Activated gamma-delta T cell treated with Interleukin-2 at 50 U/mL for 16 hours (primary cell): ENCODE measurements around the gene NUDT4.

Source experiments
- DNase-seq: peaks from one replicate; pipeline ENCODE4 v3.0.0-alpha.2; 2020

Gene NUDT4

DNA sequence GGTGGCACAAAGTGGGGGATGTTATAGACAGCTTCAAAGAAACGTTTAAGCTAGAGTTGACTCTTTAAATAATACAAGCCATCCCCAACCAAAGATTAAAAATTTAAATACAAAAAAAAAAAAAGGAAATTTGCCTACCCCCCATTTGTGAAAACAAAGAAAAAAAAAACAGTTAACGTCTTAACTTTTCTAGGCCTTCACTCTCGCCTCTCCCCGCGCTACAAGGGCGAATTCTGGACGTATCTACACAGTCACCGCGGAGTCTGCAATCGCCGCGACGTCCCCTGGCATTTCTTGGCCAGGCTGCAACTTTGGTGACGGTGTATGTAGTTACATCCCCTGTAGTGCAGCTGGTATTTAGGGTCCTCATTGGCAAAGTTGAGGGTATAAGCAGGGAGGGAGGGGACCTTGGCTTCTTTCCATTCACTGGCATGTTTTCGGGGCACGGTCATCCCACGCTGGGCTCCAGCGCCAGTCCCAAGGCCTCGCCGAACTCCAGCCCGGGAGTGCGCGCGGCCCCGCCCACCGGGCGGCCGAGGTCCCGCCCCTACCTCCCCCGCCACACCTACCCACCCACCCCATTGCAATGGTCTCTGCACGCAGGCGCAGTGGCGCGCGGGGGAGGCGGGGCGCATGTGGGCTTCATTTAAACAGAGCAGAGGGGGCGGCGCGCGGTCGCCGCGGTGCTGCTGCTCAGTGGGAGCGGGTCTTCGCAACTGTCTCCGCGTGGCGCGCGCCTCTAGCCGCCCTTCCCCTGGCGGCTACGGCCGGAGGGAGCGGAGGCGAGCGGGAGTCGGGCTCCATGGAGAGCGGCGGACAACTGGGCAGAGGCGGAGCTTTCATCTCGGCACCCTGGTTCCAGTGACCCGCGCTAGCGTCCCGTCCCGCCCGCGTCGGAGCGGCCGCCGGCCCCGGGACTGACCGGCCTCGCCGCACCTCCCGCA lies at the start of gene NUDT4:
Gene NUDT4 (plus strand): TSS at position 674 of the 944 bp plus-strand sequence. CDS start 398 bp downstream, outside the sequence.
- peak; percentile 98 for DNase-seq

DNA sequence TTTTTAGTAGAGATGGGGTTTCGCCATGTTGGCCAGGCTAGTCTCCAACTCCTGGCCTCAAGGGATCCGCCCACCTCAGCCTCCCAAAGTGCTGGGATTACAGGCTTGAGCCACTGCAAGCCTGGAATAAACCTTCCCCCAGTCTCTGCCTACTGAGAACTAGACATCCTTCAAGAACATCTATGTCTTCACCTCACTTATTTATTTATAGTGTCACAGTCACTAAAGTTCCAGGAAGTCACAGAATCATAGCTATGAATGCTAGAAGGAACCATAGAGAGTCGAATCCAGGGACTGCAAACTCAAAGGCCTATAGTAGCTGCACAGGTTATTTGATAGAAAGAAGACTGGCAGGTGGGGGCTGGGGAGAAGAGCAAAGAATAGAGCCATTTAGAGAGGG lies 44.7 kb upstream of the NUDT4 start:
- DNase-seq = no peak

DNA sequence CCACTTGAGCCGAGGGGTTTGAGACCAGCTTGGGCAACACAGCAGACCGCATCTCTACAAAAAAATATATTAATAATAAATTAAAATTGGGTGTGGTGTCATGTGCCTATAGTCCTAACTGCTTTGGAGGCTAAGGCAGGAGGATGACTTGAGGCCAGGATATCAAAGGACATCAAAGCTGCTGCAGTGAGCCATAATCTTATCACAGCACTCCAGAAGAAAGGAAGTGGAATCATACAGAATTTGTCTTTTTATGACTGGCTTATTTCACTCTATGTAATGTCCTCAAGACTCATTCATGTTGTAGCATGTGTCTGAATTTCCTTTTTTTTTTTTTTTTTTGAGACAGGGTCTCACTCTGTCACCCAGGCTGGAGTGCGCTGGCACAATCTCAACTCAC lies 43.9 kb upstream of the NUDT4 start:
- no peak for DNase-seq

DNA sequence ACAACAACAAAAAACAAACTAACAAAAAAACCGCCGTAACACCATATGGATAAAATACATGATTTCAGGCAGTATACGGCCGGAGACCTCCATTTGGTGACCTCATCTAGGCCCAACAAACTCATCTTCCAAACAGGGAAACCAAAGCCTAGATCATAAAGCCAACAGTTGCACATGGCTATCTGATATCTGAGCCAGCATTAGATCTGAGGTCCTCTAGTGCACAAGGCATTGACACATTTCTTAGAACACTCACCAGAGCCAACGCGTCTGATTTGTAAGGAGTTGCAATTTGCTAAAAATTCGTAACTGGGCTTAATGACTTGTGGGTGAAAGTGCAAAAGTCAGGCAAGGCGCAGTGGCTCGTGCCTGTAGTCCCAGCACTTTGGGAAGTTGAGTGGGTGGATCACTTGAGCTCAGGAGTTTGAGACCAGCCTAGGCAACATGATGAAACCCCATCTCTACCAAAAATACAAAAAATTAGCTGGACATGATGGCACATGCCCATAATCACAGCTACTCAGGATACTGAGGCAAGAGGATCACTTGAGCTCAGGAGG lies 42.0 kb upstream of the NUDT4 start:
- DNase-seq = no peak

DNA sequence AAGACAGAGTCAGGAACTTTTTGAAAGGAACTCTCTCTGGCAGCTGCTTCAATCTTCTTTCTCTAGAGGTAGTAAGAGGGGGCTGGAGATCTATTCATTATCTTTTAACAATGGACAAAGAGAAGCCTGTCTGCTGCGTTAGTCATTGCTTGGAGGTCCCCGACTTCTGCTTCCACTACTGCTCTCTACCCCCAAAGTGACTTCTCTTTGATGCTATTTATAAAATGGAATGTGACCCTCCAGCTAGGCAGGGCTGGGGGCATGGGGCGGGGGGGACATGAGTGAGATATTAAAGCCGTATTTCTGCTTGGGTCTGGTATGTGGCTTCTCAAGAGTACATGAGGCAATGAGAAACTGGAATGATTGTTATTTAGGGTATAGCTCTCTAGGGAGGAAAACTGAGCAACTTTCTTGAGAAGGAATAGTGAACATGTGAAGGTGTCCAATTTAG lies 41.4 kb upstream of the NUDT4 start:
- DNase-seq = no peak

DNA sequence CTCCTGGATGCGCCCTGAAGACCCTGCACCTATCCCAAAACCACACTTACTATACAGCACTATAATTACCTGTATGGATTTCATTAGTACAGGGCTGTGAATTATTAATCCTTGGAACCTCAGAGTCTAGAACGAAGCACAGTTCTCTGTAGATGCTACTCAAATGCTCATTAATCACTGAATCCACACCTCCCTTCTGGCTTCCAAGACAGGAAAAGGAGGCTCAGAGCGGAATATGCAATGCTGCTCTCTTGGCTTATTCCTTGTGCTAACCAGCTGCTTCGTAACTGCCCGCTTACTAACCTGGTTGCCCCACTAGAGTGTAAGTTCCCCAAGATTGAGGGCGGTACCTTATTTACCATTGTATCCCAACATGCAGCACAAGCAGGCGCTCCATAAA lies 39.1 kb upstream of the NUDT4 start:
- no peak for DNase-seq

DNA sequence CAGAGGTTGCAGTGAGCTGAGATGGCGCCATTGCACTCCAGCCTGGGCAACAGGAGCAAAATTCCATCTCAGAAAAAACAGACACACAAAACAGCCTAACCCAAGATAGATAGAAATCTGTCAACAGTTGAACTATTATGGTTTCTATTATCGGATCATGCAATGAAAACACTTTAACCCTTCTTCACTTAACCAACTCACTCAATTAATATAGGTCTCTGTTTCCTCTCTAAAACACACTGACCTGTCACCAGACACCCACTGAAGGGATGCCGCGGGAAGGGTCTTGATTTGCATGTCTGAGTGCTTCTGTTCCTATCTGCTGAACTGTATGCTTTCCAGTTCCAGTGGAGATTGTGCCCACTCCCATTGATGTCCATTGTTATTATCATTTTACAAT lies 38.0 kb upstream of the NUDT4 start:
- no peak for DNase-seq

DNA sequence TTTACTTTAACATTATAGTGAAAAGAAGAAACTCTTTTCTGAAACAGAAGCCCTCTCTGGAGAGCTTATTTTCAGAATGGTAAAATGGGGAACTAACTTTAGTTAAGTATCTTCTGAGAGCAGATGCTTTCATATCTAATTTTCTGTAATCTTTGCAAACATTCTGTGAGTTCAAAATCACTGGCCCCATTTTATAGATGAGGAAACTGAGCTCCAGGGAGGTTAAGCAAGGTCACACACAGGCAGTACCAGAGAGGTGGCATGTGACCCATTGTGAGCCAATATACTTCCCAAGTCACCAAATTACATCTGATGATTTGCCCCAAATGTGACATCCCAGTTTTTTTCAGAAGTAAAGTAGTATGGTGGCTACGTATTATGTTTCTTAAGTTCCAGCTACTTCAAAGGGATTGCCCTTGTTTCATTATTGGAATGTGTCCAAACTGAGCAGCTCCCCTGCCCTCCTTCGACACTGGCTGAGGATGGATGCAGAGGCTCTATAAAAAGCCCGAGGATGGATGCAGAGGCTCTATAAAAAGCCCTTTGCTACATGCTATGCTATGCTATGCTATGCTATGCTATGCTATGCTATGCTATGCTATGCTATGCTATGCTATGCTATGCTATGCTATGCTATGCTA lies 36.2 kb upstream of the NUDT4 start:
- DNase-seq = no peak

DNA sequence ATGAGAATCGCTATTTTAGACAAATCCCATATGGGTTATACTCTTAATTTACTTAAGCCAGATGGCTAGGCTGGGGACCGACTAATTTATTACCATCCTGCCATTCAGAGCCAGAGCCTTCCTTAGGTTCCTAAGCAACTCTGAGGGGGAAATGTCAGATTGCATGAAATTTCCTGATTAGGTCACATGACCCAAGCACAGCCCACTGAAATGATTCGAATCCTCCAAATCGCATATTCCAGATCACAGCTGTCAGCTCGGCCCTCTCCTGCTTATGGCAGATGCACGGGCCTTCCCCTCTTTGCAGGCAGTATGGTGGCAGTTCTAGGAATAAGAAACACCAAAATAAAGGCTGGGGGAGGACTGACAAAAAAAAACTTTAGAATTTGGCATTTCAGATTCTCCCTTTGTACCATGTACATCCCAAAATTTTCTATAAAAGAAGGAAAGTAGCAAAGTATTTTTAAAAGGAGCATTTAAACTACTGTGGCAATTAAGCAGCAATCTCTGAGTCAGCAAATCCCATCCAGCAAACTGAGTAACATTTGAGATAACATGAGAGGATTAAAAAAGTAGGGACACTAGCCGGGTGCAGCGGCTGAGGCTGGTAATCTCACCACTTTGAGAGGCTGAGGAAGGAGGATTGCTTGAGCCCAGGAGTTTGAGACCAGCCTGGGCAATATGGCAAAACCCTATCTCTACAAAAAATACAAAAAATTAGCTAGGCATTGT lies 30.5 kb upstream of the NUDT4 start:
- DNase-seq = no peak

DNA sequence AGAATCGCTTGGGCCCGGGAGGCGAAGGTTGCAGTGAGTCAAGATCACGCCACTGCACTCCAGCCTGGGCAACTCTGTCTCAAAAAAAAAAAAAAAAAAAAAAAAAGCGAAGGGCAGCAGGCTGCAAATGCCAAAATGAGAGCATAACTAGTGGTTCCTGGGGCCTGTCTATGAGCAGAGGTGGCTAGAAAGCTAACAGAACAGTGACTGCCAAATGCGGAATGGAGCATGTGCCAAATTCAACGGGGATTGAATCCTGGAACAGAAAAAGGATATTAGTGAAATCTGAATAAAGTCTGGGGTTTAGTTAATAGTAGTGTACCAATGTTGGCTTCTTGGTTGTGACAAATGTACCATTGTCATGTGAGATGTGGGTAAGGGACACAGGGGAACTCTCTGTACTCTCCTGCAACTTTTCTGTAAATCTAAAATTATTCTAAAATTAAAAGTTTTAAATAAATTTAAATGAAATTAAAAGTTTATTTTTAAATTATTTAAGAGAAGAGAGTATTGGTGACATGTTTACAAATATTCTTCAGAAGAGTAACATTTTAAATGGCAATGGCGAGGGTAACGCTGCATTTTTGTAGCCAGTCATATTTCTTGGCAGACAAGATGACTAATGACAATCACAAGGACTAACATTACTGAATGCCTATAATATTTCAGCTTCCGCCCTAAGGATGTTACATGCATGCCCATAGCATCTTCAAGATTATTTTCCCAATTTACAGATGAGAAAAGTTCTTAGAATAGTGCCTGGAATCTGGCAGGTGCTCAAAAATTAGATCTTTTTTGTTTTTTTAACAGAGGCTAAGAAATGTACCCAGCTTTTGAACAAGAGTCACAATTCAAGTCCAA lies 28.9 kb upstream of the NUDT4 start:
- no peak for DNase-seq

DNA sequence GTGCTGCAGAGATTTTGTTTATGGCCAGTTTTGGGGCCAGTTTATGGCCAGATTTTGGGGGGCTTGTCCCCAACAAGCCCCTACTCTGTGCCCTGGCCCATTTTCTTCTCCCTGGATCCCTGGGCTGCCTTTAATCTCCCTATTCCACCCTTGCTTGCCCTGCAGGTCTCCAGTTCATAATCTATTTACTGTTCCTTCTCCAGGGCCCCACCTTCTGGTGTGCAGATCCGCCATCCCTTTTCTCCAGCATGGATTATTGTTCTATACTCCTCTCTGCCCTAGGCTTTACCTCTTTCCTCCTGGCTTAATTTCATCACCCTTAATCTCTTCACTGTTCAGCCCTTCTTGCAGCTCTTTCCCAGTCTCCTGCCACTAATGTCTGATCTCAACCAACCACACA lies 26.0 kb upstream of the NUDT4 start:
- no peak for DNase-seq

DNA sequence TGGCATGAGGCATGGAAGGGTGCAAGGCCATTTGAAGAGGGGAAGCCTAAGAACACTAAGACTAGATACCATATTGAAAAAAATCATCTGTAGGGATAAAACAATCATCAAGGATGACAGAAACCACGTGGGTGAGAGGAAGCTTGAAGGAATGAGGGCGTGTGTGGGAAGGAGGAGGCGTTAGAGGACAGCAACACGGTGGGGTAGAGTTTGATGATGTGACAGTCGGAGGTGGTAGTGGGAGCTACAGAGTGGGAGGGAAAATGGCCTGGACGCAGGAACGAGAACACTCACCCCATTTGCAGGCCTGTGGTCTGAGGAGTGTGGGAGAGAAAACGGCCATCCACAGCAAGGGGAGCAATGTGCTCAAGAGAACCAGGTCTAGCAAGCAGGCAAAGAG lies 25.4 kb upstream of the NUDT4 start:
- no peak for DNase-seq

DNA sequence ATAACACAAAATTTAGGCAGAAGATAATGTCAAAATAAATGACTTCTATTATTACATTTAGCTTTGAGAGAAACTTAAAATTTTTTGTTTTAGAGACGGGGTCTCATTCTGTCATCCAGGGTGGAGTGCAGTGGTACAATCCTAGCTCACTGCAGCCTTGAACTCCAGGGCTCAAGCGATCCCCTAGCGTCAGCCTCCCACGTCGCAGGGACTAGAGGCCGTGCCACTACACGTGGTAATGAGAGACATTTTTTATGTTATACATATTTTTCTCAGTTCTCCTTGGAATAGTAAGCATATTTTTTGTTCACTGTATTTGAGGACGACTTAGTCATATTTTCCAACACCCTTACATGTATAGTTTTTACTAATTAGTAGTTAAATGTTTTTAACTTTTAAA lies 21.5 kb upstream of the NUDT4 start:
- no peak for DNase-seq

DNA sequence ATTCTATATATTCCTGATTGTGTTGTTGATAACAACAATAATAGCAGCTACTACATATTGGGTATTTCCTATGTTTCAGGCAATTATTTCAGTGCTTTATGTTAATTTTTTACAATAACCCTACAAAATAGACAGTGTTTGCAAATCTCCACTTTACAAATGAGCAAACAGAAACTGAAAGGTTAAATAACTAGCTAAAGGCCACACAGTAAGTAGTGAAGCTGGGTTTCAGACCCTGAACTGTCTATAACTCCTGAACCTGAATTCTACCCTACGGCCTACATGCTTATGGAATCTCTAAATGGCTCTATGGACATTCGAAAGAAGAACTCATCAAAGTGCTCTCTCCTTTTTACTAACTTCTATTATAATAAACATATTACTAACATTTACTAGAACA lies 19.7 kb upstream of the NUDT4 start:
- no peak for DNase-seq

DNA sequence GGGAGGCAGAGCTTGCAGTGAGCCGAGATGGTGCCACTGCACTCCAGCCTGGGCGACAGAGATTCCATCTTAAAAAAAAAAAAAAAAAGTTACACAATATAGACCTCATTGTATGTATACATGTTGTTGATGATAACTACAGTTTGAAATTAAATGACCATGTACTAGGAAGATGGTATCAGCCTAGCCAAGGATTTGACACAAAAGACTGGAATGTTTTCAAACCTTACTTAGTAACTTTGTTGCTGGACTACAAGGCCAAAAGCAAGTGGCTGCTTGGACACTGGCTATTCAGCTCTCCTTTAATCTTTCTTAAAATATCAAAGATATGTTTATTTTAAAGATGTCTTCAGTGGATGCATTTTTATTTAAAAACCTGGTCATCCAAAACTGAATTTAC lies 18.9 kb upstream of the NUDT4 start:
- no peak for DNase-seq

DNA sequence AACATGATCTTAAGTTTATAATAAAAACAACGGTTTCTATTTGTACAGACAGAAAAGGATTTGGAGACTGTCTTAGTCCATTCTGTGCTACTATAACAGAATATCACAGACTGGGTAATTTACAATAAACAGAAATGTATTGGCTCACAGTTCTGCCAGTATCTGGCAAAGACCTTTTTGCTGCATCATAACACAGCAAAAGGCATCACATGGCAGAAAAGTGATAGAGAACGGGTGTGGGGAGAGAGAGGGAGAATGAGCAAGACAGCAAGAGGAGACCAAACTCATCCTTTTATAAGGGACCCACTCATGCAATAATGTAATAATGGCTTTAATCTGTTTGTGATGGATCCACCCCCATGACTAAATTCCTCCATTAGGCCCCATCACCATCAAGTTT lies 17.0 kb upstream of the NUDT4 start:
- DNase-seq = no peak

DNA sequence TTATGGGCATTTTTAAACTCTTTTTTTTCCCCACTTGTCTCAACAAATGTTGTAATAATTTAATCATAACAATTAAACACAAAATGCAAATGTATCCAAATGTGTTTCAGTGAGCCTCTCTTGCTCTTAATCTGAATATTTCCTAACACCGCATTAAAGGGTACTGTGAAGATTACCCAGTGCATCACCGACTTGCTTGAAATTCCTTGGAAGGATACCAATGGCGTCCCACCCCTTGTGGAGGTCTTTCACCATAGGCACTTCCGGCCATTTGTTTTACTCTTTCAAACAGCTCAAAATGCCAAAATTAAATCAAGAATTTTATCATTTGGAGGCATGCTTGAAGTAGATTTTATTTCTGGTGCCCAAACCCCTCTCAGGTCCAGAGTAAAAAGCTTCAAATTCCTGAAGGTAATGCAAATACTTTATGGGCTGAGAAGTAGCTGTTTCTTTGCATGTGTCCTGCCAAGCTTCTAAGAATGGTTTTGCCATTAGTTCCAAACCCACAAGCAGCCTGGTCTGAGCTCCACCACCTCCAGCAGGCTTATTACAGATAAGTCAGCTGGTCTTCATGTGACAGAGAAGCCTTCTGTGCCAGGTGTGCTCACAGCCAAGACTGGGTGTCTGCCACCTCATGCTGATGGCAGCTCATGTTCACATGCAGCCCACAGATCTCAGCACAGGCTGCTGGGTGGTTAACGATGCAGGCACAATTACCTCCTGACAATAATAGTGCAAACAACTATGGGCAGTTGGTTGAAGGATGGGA lies 16.4 kb upstream of the NUDT4 start:
- no peak for DNase-seq

DNA sequence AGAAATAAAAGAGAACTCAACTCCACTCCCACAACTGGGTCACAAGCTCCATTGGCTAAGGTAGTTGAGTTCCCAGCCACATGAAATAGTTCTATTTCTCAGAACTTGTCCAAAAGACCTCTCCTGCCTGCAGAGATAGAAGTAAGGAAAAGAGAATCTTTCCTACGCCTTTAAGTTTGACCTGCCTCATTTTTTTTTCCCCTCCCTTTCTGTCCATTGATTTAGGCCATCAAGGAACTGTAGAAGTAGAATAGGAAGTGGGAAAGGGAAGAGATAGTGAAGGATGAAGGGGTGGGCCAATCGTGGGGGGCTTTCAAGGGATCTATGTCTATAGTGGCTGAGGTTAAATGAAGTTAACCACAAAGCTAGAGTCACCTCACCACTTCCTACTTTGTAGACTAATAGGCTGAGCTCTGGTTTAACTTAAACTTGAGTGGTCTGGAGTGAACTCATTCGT lies 13.9 kb upstream of the NUDT4 start:
- DNase-seq = no peak

DNA sequence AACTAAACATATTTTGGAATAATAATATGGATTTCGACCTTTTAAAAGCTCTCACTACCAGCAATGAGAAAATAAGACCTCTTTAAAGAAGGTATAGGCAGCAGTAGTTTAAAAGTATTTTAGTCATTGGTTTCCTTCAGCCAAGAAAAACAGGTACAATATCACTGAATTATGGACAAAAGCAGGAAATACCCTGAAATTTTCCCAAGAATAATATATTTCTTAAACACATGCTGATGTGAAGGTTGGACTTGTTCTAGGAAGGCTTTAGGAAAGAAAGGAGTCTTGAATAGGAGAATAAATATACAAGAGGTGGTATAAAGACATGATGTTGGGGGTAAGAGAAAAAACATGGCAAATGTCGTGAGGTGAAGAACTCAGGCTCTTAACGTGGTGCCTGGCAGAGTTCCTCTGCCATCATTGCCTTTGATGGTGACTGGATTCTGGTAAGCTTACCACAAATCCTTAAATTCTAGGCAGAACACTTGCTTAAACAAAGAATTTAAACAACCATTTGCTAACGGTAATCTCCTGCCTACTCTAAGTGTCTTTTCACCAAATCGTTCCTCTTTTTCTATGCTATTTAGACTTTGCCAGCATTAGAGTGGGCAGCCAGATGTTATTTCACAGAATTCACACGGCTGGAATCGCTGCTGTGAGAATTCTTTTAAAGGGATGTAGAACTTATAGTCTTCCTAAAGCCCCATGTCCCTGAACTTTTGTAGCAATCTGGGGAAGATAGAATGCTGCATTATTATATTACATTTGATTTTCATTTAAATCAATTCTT lies 11.9 kb upstream of the NUDT4 start:
- DNase-seq = no peak

DNA sequence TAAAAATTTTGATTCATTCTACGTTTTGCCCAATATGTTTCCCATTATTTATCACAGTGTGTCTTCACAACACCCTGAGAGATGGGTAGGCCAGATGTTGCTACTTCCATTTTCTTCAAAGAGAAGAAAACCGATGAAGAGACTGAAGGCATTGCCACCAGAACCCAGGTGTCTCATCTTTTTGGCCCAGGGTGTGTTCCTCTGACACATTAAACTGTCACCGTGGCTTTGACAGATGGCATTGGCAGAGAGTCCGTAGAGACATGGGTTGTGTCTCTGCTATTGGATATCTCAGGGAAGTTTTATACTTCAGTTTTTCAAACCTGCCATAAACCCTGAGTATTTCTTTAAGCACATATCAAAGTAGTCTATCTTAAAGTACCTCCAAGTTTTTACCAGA lies 11.3 kb upstream of the NUDT4 start:
- DNase-seq = no peak

DNA sequence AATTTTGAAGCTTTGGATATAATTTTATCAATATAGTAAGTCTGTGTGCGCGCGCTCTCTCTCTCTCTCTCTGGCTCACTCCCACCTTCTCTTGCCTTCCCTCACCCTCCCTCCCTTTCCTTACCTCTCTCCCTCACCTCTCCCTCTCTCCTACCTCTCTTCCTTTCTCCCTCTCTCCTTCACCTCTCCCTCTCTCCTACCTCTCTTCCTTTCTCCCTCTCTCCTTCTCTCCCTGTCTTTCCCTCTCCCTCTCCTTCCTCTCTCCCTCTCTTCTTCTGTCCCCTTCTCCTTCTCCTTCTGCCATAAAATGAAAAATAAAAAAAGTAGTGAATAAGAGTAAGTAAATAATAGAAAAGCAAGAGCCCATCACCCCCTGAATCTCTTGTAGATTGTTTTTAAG lies 9.0 kb upstream of the NUDT4 start:
- DNase-seq = no peak
